IMR-90 (cell line): Measurements from ENCODE around the gene PLEKHF1. TPM values are rescaled to one million over a fixed set of nuclear protein-coding genes. Genes with fewer than 3 reads are reported as not detected.

Source experiments
- ATAC-seq: fragments of 200-7000 bp; cut with Tn5 transposase; 2 replicates; pipeline ENCODE4 v1.9.1; 2020; ENCODE audit warnings: low read depth, mild to moderate bottlenecking, moderate library complexity
- BruUV-seq: library from RNA; stranded (reverse); fragments of 400-500 nt; replicated peaks from 2 replicates; lab custom pipeline; 2021; lab: Mats Ljungman, UMichigan
- CTCF ChIA-PET: fragments of 300-600 bp; formaldehyde crosslinking; extraction: SDS; loops from one replicate; lab custom pipeline; 2021; ENCODE audit warnings: antibody characterized with exemption; lab: Yijun Ruan, JAX
- POLR2A ChIA-PET: fragments of 300-600 bp; sonication (Branson Sonifier 250); formaldehyde crosslinking; loops from one replicate; lab custom pipeline; 2022; ENCODE audit warnings: antibody characterized with exemption; ENCODE audit not compliant: unreplicated experiment; lab: Charles Lee
- DNase-seq: peaks from one replicate; pipeline ENCODE4 v3.0.0; 2013
- H2AFZ ChIP-seq: replicated peaks from 2 replicates; pipeline ENCODE3; 2013; ENCODE audit warnings: low read length, mild to moderate bottlenecking; ENCODE audit not compliant: poor library complexity
- H2AK5ac ChIP-seq: 2 replicates; pipeline ENCODE4 v1.6.1; 2013; ENCODE audit warnings: low read depth, low read length, inconsistent platforms
- H2AK9ac ChIP-seq: replicated peaks from 2 replicates; pipeline ENCODE3; 2013; ENCODE audit warnings: mild to moderate bottlenecking, low read depth, low read length, moderate library complexity; ENCODE audit not compliant: poor library complexity
- H2BK120ac ChIP-seq: 2 replicates; pipeline ENCODE4 v1.6.1; 2013; ENCODE audit warnings: low read depth, low read length, inconsistent platforms
- H2BK15ac ChIP-seq: 3 replicates; pipeline ENCODE4 v1.6.1; 2013; ENCODE audit warnings: low read depth, low read length, inconsistent platforms
- H2BK20ac ChIP-seq: 2 replicates; pipeline ENCODE4 v1.6.1; 2013; ENCODE audit warnings: low read depth, mild to moderate bottlenecking, inconsistent platforms, low read length, moderate library complexity
- H2BK5ac ChIP-seq: 2 replicates; pipeline ENCODE4 v1.6.1; 2013; ENCODE audit warnings: mild to moderate bottlenecking, low read depth, low read length, inconsistent platforms; ENCODE audit not compliant: poor library complexity, severe bottlenecking
- H3K14ac ChIP-seq: replicated peaks from 2 replicates; pipeline ENCODE4 v1.6.1; 2013; ENCODE audit warnings: low read depth, low read length, inconsistent platforms
- H3K18ac ChIP-seq: 2 replicates; pipeline ENCODE4 v1.6.1; 2013; ENCODE audit warnings: low read depth, low read length, control low read depth
- H3K23ac ChIP-seq: 2 replicates; pipeline ENCODE4 v1.6.1; 2013; ENCODE audit warnings: low read depth, low read length, inconsistent platforms
- H3K27ac ChIP-seq: 2 replicates; pipeline ENCODE4 v1.5.1; 2013; ENCODE audit warnings: mild to moderate bottlenecking, control low read depth, low read length; ENCODE audit not compliant: insufficient read depth
- H3K27me3 ChIP-seq: 2 replicates; pipeline ENCODE4 v1.6.1; 2013; ENCODE audit warnings: low read length; ENCODE audit not compliant: control insufficient read depth, insufficient read depth
- H3K36me3 ChIP-seq: 2 replicates; pipeline ENCODE4 v1.6.1; 2013; ENCODE audit warnings: low read length, mixed read lengths; ENCODE audit not compliant: control insufficient read depth, insufficient read depth
- H3K4ac ChIP-seq: 2 replicates; pipeline ENCODE4 v1.6.1; 2013; ENCODE audit warnings: low read depth, low read length, inconsistent platforms
- H3K4me1 ChIP-seq: 2 replicates; pipeline ENCODE4 v1.6.1; 2013; ENCODE audit warnings: low read length, mixed read lengths; ENCODE audit not compliant: control insufficient read depth, insufficient read depth
- H3K4me2 ChIP-seq: 2 replicates; pipeline ENCODE4 v1.6.1; 2013; ENCODE audit warnings: low read depth, mild to moderate bottlenecking, control low read depth, low read length, moderate library complexity
- H3K4me3 ChIP-seq: 2 replicates; pipeline ENCODE4 v1.5.1; 2013; ENCODE audit warnings: low read depth, mild to moderate bottlenecking, control low read depth, low read length, moderate library complexity; ENCODE audit not compliant: insufficient read depth
- H3K56ac ChIP-seq: 2 replicates; pipeline ENCODE4 v1.6.1; 2013; ENCODE audit warnings: low read length, inconsistent platforms; ENCODE audit not compliant: insufficient read depth; ENCODE audit errors: extremely low read depth
- H3K79me1 ChIP-seq, 2 experiments: 2 replicates each; pipeline ENCODE4 v1.6.1; 2013; ENCODE audit warnings: low read length in 2 of 2, inconsistent platforms in 1 of 2, low read depth in 1 of 2
- H3K9ac ChIP-seq: 2 replicates; pipeline ENCODE4 v1.6.1; 2013; ENCODE audit warnings: low read depth, low read length, control low read depth
- H3K9me1 ChIP-seq: 2 replicates; pipeline ENCODE4 v1.6.1; 2013; ENCODE audit warnings: low read length, inconsistent platforms; ENCODE audit not compliant: insufficient read depth
- H3K9me3 ChIP-seq: 2 replicates; pipeline ENCODE4 v1.6.1; 2013; ENCODE audit warnings: low read length; ENCODE audit not compliant: control insufficient read depth, insufficient read depth
- H4K20me1 ChIP-seq: 2 replicates; pipeline ENCODE4 v1.6.1; 2013; ENCODE audit warnings: low read length, inconsistent platforms; ENCODE audit not compliant: insufficient read depth
- H4K5ac ChIP-seq: 2 replicates; pipeline ENCODE4 v1.6.1; 2013; ENCODE audit warnings: mild to moderate bottlenecking, low read depth, low read length, control low read depth
- H4K8ac ChIP-seq, 2 experiments: 2 replicates each; pipeline ENCODE4 v1.6.1; 2013; ENCODE audit warnings: low read depth in 2 of 2, low read length in 2 of 2, control low read depth in 1 of 2, inconsistent platforms in 1 of 2
- H4K91ac ChIP-seq: 2 replicates; pipeline ENCODE4 v1.6.1; 2013; ENCODE audit warnings: low read depth, low read length, inconsistent platforms; ENCODE audit not compliant: insufficient read depth
- POLR2A ChIP-seq: IDR thresholded peaks from 2 replicates; pipeline ENCODE4 v1.6.1; 2012; ENCODE audit warnings: mild to moderate bottlenecking, low read depth, low read length
- WGBS, 2 experiments: methylation state at CpG; one replicate each; pipeline versions ENCODE4 v1.1.5 to v1.1.7; 2013; ENCODE audit warnings: missing lambda C conversion rate in 2 of 2; ENCODE audit not compliant: insufficient read length in 1 of 2; ENCODE audit errors: extremely low coverage in 2 of 2; 5-methylcytosine and 5-hydroxymethylcytosine counted together
- dilution Hi-C: fragments of 300-500 bp; cut with HindIII; formaldehyde crosslinking; loops from one replicate; pipeline ENCODE4 v1.14.3; 2018; ENCODE audit warnings: low sequenced_read_pairs; ENCODE audit not compliant: unreplicated experiment
- in situ Hi-C: fragments of 300-500 bp; cut with MboI; formaldehyde crosslinking; loops from 3 replicates; pipeline ENCODE4 v1.14.3; 2019; ENCODE audit warnings: low sequenced_read_pairs, inconsistent platforms, mixed read lengths
- intact Hi-C: fragments of 100-400 bp; cut with micrococcal nuclease; formaldehyde crosslinking; loops from 2 replicates; pipeline ENCODE4 v1.10.0; 2022
- polyA plus RNA-seq, 3 experiments: library from polyadenylated mRNA; depleted of rRNA; stranded (reverse); fragments of >200 nt; gene quantifications; 2 replicates each; pipeline ENCODE4 v1.2.3, GENCODE V29; 2012; ENCODE audit warnings: low replicate concordance in 1 of 3
- total RNA-seq: library from RNA; depleted of rRNA; stranded (reverse); fragments of >200 nt; gene quantifications from 2 replicates; pipeline ENCODE4 v1.2.3, GENCODE V29; 2012
- TF ChIP-seq, protein P1 (sequence below): fragments of 150-350 bp; IDR thresholded peaks from 2 replicates; pipeline ENCODE4 v1.6.1; 2017; ENCODE audit warnings: mild to moderate bottlenecking, antibody characterized with exemption, low read length, low read depth

Gene PLEKHF1
- total and polyA plus RNA-seq, 2 of the 4 experiments (the other 2 are of a cell fraction): 5.0 to 6.6 TPM

DNA sequence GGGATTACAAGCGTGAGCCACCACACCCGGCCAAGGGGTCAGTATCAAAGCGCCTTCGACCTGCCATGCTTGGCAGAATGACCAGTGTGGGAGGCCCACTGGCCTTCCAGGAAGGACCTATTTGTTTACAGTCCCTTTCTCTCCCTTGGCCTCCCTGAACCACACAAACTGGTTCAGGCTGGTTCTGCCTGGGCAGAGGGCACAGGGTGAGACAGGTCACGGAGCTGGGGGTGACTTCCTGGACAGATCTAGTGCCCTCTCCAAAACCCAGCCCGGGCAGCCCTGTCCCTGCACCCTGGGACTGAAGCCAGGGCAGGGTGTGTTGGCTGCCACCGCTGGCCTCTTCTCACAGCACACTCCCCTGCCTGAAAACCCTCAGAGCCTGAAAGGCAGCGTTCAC, 11.3 kb downstream of the PLEKHF1 start:
- Histone ChIP-seq H3K14ac (no peak overlapping the region), H4K20me1 (peaks cover 19% of the 10 kb centered on the region), H4K91ac (no peak overlapping the region), H2AK5ac (no peak overlapping the region), H3K4ac (no peak overlapping the region), H2BK120ac (no peak overlapping the region), H3K23ac (no peak overlapping the region), H3K4me3 (no peak overlapping the region), H3K9me3 (no peaks in the 10 kb centered on the region), H3K79me1 (peaks cover 14 to 22% of the 10 kb centered on the region in 2 experiments), H2AFZ (no peak overlapping the region), H4K8ac (no peak overlapping the region), H2BK5ac (no peak overlapping the region), H3K36me3 (peaks cover 23% of the 10 kb centered on the region; the same call in 1 of the 2 replicates), H2BK15ac (no peak overlapping the region), H3K27me3 (no peaks in the 10 kb centered on the region), H4K5ac (no peak overlapping the region), H3K4me2 (no peak overlapping the region), H3K4me1 (peaks cover 2% of the 10 kb centered on the region), H3K9me1 (peaks cover 12% of the 10 kb centered on the region), H2AK9ac (peak overlapping the region; percentile 13), H3K56ac (no peak overlapping the region), H3K18ac (no peak overlapping the region), H2BK20ac (no peak overlapping the region), H3K9ac (no peak overlapping the region), H3K27ac (no peak overlapping the region)
- 43% methylated on average over 4 of the region's 8 CpGs; no CpG with 5 or more reads in 1 of the 2 experiments for WGBS, 2 experiments
- TF ChIP-seq, protein P1, sequence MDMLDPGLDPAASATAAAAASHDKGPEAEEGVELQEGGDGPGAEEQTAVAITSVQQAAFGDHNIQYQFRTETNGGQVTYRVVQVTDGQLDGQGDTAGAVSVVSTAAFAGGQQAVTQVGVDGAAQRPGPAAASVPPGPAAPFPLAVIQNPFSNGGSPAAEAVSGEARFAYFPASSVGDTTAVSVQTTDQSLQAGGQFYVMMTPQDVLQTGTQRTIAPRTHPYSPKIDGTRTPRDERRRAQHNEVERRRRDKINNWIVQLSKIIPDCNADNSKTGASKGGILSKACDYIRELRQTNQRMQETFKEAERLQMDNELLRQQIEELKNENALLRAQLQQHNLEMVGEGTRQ: no peak
- no peak for TF ChIP-seq POLR2A
- ATAC-seq: no peak; the same call in 1 of the 2 replicates
- ChIA-PET CTCF (no interaction called here), POLR2A (no interaction called here)
- intact Hi-C loops (no loop called here), in situ Hi-C loops (no loop called here), dilution Hi-C loops (no loop called here)
- DNase-seq: no peak
- BruUV-seq: no TSS peak
